K562 (cell line): ENCODE data around the gene KIF20B. TPM values are rescaled to one million over a fixed set of nuclear protein-coding genes. Genes with fewer than 3 reads are reported as not detected.

Experiments
- ASH1L ChIP-seq: fragments of 450-650 bp; IDR thresholded peaks from 2 replicates; pipeline ENCODE4 v1.6.1; 2018; ENCODE audit warnings: borderline replicate concordance, mild to moderate bottlenecking, low read depth; ENCODE audit not compliant: partially characterized antibody
- CBFA2T3 ChIP-seq: fragments of 450-650 bp; IDR thresholded peaks from 2 replicates; pipeline ENCODE4 v1.6.1; 2017
- CC2D1A ChIP-seq: fragments of 450-650 bp; IDR thresholded peaks from 2 replicates; pipeline ENCODE4 v1.6.1; 2017; ENCODE audit warnings: mild to moderate bottlenecking
- CREB1 ChIP-seq, 2 experiments: sonication (generic) in 1 of 2; formaldehyde crosslinking in 1 of 2; IDR thresholded peaks; 2 replicates each; pipeline versions ENCODE4 v1.6.1 to v1.8.0; 2012 to 2022; ENCODE audit warnings: inconsistent platforms in 1 of 2, mild to moderate bottlenecking in 1 of 2, missing genetic modification reagents in 1 of 2, moderate library complexity in 1 of 2
- CREB3L1 ChIP-seq: fragments of 450-650 bp; IDR thresholded peaks from 2 replicates; pipeline ENCODE4 v1.6.1; 2014; ENCODE audit warnings: low read depth, mild to moderate bottlenecking, moderate library complexity, borderline replicate concordance
- DDX20 ChIP-seq: fragments of 450-650 bp; IDR thresholded peaks from 2 replicates; pipeline ENCODE4 v1.6.1; 2016; ENCODE audit warnings: missing genetic modification characterization, low read depth, mild to moderate bottlenecking, missing compliant biosample characterization, moderate library complexity
- ELF1 ChIP-seq: fragments of 200-800 bp; sonication (Bioruptor generic); IDR thresholded peaks from 2 replicates; pipeline ENCODE4 v1.6.1; 2016; ENCODE audit warnings: missing genetic modification characterization, missing compliant biosample characterization
- ELF4 ChIP-seq: fragments of 450-650 bp; formaldehyde crosslinking; IDR thresholded peaks from 2 replicates; pipeline ENCODE4 v1.4.0; 2022; ENCODE audit warnings: missing genetic modification characterization
- ESRRB ChIP-seq: fragments of 250-450 bp; sonication (Bioruptor Pico); IDR thresholded peaks from 2 replicates; pipeline ENCODE4 v1.5.0; 2020; ENCODE audit warnings: mild to moderate bottlenecking, moderate library complexity, borderline replicate concordance
- FOSL1 ChIP-seq: fragments of 200-800 bp; sonication (Bioruptor generic); conservative IDR thresholded peaks from 2 replicates; pipeline ENCODE4 v1.6.1; 2016; ENCODE audit warnings: missing genetic modification characterization, missing compliant biosample characterization
- KDM5B ChIP-seq: fragments of 200-600 bp; sonication (generic); IDR thresholded peaks from 2 replicates; pipeline ENCODE4 v1.6.1; 2012; ENCODE audit warnings: low read depth, mild to moderate bottlenecking, moderate library complexity, low read length, control low read depth, inconsistent platforms; ENCODE audit not compliant: insufficient replicate concordance
- MTF1 ChIP-seq: fragments of 250-450 bp; sonication (Bioruptor Pico); IDR thresholded peaks from 2 replicates; pipeline ENCODE4 v1.9.0; 2021; ENCODE audit warnings: moderate library complexity, mild to moderate bottlenecking, inconsistent platforms, borderline replicate concordance
- MYNN ChIP-seq, 2 experiments: sonication (generic); formaldehyde crosslinking in 1 of 2; IDR thresholded peaks; 2 replicates each; pipeline versions ENCODE4 v1.5.0 to v1.6.1; 2016 to 2020; ENCODE audit warnings: antibody characterized with exemption in 1 of 2, missing genetic modification reagents in 1 of 2
- NFIC ChIP-seq: fragments of 450-650 bp; IDR thresholded peaks from 2 replicates; pipeline ENCODE4 v1.6.1; 2017; ENCODE audit warnings: mild to moderate bottlenecking, inconsistent platforms
- PML ChIP-seq: IDR thresholded peaks from 2 replicates; pipeline ENCODE4 v1.6.1; 2012; ENCODE audit warnings: low read length, inconsistent platforms
- RBBP5 ChIP-seq: fragments of 200-600 bp; sonication (generic); IDR thresholded peaks from 2 replicates; pipeline ENCODE4 v1.6.1; 2012; ENCODE audit warnings: borderline replicate concordance, mild to moderate bottlenecking, low read length, control low read depth, inconsistent platforms; ENCODE audit not compliant: insufficient read depth, poor library complexity, severe bottlenecking
- TAF1 ChIP-seq: IDR thresholded peaks from 2 replicates; pipeline ENCODE4 v1.6.1; 2011; ENCODE audit warnings: mild to moderate bottlenecking, low read length, moderate library complexity; ENCODE audit not compliant: insufficient read depth, control insufficient read depth, severe bottlenecking; ENCODE audit errors: extremely low read depth
- TRIM25 ChIP-seq: fragments of 450-650 bp; IDR thresholded peaks from 2 replicates; pipeline ENCODE4 v1.7.0; 2016; ENCODE audit warnings: borderline replicate concordance
- ZBTB8A ChIP-seq: fragments of 450-650 bp; IDR thresholded peaks from 2 replicates; pipeline ENCODE4 v1.6.1; 2018; ENCODE audit warnings: mild to moderate bottlenecking, moderate library complexity; ENCODE audit not compliant: partially characterized antibody
- ZNF75A ChIP-seq: fragments of 450-650 bp; formaldehyde crosslinking; IDR thresholded peaks from 2 replicates; pipeline ENCODE4 v1.4.0; 2020; ENCODE audit warnings: mild to moderate bottlenecking
- ZNF780A ChIP-seq: fragments of 250-450 bp; sonication (Bioruptor Pico); IDR thresholded peaks from 2 replicates; pipeline ENCODE4 v1.5.0; 2021; ENCODE audit warnings: mild to moderate bottlenecking
- ZSCAN29 ChIP-seq: fragments of 450-650 bp; IDR thresholded peaks from 2 replicates; pipeline ENCODE4 v1.6.1; 2017
- polyA plus RNA-seq, 8 experiments: library from polyadenylated mRNA; depleted of rRNA in 4 of 8; stranded (reverse) in 5 of 8; unstranded in 3 of 8; fragments of >200 nt; fragmentation: Nextera tagmentation in 2 of 8; fragmentation: Illumina TruSeq in 1 of 8; extraction: Ambion mirVana in 2 of 8; extraction: Trizol in 1 of 8; gene quantifications; 2 replicates each; pipeline versions ENCODE4 v1.2.1 to v1.2.3, GENCODE V29; 2011 to 2014; ENCODE audit warnings: inconsistent platforms in 1 of 8, missing spikeins in 1 of 8
- total RNA-seq, 7 experiments: library from RNA; depleted of rRNA in 6 of 7; stranded (reverse); fragments of >200 nt in 6 of 7; fragmentation: Illumina TruSeq in 2 of 7; extraction: Trizol in 2 of 7; gene quantifications; 2 replicates each; pipeline versions ENCODE4 v1.2.1 to v1.2.3, GENCODE V29; 2011 to 2021; ENCODE audit warnings: low replicate concordance in 1 of 7
- TF ChIP-seq, protein P1 (sequence below): fragments of 450-650 bp; conservative IDR thresholded peaks from 2 replicates; pipeline ENCODE4 v1.6.1; 2016; ENCODE audit warnings: missing genetic modification characterization, low read depth, mild to moderate bottlenecking, control low read depth, missing compliant biosample characterization

Gene KIF20B
- total and polyA plus RNA-seq, 9 of the 15 experiments (the other 6 are each of a cell fraction or from before 2014, with no cell fraction given): 18.6 to 56.5 (median 32.9) TPM

DNA sequence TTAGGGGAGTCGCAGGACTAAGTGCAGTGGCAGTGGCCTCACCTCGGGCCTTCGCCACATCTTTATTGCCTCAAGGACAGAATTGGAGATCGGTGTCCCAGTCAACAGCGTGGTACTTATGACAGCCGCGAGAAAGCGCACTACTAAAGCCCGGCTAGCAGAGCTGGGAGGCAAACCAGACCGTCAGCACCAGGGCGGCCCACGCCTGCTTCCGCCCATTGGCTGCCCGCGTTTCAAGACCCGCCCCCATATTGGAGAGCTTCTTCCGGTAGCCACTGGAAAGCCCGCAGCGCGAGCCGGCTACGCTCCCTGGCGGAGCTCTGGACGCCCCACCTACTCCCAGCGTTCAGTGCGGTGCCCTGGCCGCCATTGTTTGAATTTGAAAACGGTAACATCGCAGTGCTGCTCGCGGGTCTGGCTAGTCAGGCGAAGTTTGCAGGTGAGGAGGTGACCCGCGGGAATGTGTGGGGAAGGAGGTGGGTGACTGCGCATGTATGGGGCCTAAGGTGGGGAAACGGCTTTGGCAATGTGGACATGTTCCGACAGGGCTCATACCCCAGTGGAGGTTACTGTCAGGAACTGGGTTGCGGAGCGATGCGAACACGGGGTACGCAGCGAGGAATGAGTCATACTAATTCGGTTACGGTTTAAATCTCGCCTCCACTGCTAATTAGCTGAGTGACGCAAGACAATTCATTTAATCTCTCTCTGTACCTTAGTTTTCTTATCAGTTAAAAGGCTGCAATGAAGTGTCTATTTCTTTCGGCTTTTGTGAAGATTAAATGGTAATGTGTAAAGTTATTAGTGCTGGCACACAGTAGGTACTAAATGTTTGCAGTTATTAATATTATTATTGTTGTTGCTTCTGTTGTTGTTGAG, at the start of gene KIF20B (continued):
- TF ChIP-seq TRIM25 (no peak), ZNF75A (CRISPR knock-in tag) (no peak), CREB3L1 (no peak; the same call in 1 of the 2 replicates), PML (peak; percentile 58), ZSCAN29 (peak; percentile 62; the same call in 1 of the 2 replicates), CBFA2T3 (0 out of 2 replicates have a peak, but pooled peaks have one; percentile 15), TAF1 (peak; percentile 85), CC2D1A (peak; percentile 92), FOSL1 (tag) (peak; percentile 96), ZNF780A (CRISPR knock-in tag) (no peak), CREB1 (IDR thresholded peaks at IDR 0.05) (no peak; the same call in 1 of the 2 replicates), CREB1 (CRISPR knock-in tag; IDR thresholded peaks at IDR 0.05) (peak; percentile 69; the same call in 1 of the 2 replicates), ASH1L (no peak), MTF1 (CRISPR knock-in tag) (no peak), MYNN (IDR thresholded peaks at IDR 0.05) (no peak), MYNN (CRISPR knock-in tag; IDR thresholded peaks at IDR 0.05) (no peak), ZBTB8A (no peak), ELF4 (CRISPR knock-in tag) (no peak), KDM5B (peak; percentile 93), ELF1 (peak; percentile 79), RBBP5 (peak; percentile 88), NFIC (no peak; the same call in 1 of the 2 replicates), ESRRB (CRISPR knock-in tag) (no peak), DDX20 (tag) (no peak)
- TF ChIP-seq, protein P1, sequence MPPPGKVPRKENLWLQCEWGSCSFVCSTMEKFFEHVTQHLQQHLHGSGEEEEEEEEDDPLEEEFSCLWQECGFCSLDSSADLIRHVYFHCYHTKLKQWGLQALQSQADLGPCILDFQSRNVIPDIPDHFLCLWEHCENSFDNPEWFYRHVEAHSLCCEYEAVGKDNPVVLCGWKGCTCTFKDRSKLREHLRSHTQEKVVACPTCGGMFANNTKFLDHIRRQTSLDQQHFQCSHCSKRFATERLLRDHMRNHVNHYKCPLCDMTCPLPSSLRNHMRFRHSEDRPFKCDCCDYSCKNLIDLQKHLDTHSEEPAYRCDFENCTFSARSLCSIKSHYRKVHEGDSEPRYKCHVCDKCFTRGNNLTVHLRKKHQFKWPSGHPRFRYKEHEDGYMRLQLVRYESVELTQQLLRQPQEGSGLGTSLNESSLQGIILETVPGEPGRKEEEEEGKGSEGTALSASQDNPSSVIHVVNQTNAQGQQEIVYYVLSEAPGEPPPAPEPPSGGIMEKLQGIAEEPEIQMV (tag): no peak
